ENCODE measurements around the gene KCNMB1.
A peak's percentile ranks its signal among the peaks of the same experiment; 100 is the strongest.

The KCNMB1 gene, protein sequence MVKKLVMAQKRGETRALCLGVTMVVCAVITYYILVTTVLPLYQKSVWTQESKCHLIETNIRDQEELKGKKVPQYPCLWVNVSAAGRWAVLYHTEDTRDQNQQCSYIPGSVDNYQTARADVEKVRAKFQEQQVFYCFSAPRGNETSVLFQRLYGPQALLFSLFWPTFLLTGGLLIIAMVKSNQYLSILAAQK

DNA sequence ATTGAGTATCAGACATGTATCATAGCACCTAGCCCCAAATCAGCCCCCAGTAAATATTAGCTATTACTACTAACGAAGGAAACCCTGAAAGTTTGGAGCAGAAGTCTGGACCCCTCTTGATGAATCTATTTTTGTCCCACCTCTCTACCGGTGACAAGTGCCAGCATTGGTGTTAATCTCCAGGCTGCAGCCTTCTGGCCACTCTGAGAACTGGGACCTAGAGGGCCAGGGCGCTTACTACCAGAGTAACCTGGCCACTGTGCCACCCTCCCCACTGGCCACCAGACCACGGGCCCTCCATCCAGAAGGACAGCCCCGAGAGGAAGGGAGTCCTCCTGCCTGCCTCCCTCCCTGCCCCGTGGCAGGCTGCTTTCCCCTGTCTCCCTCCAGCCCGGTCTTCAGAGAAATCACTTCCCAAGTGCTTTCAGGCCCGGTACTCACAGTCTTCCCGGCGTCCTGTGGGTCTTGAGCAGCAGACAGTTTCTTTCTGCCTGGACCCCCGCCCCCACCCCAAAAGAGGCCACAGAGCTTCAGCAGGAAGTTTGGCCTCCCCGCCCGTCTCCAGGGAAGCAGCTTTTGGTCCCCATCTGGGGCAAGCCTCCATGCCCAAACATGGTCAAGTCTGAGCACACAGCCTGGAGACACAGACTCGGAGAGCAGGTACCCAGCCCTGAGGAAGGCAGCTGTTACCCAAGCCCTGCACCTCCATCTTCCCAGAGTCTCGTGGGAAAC lies at the start of gene KCNMB1:
Gene KCNMB1, minus strand, starts transcription at position 550 of the 732 bp plus-strand sequence. CDS start 3,920 bp downstream, outside the sequence.
- DNase-seq (ENCODE audit: low read depth in 2 of 2), result no peak

DNA sequence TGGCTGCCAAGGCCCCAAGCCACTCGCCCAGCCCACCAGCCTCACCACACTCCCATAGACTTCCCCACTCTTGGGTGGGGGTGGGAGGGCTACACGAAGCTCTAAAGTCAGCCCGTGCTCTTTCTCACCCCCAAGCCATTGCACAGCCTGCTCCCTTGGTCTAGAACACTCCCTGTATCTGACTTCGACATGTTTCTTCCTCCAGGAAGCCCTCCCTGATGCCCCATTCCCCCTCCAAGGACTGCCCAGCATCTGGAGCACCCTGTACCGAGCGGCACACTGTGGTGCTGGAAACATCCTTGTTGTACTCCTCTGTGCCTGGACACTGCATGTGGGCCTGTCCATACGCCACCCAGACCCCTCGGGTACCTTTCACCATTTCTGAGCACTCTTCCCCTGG lies 49.4 kb upstream of the KCNMB1 start:
- no peak for DNase-seq (ENCODE audit: low read depth in 2 of 2)

DNA sequence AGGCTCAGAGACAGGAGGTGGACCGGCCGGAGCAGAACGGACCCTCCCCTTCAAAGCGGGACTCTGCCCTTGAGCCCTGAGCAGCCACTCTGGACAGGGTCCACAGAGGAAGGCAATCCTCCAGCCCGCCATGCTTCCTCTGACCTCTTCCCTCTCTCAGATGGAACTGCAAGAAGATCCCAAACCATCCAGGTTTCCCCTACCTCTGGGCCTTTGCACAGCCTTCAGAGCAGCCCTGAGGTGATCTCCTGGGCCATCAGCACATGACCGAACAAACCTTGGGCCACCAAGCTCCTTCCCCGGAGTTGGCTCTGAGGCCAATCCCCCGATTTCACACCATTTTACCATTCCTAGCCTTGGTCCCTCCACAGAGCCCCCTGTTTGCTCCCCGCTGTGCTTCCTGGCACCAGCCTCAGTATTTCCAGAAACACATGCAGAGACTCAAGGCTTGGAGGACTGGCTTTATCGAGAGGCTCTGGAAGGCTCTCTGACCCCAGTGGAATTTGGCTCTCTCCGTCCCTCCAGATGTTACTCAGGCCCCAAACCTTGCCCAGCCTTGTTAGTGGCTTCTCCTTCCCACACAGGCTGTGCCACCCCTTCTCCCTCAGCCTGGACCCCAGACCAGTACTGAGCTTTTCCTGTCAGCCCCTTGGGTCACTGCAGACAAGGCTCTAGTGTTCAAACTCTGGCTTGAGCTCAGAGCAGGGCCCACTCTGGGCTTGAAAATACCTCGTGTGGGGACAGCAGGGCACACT lies 48.6 kb upstream of the KCNMB1 start:
- DNase-seq (ENCODE audit: low read depth in 2 of 2), result no peak

DNA sequence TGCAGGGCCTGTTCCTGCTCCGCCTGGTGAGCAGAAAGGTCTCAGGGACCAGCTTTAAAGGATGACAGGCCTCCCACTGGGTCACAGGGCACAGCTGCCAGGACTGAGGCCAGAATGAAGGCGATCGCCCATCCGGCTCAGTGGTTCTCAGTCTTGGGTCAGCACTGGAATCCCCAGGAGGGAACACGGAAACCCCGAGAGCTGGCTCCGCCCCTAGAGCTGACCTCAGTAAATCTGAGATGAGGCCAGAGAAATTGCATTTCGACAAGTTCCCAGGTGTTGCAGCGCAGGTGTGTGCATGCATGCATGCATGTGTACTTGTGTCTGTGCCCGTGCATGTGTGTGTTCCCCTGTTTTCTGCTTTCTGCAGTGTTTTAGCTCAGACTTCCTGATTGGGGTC lies 47.2 kb upstream of the KCNMB1 start:
- DNase-seq (ENCODE audit: low read depth in 2 of 2), result no peak

DNA sequence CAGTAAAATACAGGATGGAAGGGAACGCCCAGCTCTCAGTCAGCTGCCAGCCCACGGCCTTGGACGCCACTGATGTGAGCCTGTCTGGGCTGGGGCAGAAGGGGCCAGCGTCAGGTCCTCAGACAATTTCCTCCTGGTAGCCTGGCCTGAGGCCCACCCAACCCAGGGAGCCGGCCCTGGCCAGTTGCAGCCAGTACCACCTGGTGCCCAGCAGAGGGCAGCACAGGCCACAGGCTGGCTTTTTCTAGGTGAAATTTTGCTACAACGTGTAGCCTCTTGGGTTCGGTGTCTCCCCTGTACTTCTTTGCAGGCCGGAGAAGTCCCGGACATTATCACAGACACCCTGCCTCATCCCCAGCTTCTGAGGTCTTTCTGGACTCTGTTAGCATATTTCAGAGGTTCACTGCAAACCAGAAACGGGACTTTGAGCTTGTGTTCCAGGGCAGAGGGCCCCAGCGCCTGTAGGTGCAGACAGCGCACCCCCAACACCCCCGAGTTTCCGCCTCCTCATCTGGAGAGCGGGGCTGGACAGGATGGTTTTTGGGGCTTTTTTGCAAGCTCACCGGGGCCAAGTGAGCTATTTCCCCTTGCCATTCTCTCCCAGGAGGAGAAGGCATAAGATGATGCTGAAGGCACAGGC lies 45.9 kb upstream of the KCNMB1 start:
- DNase-seq (ENCODE audit: low read depth in 2 of 2), result peak; percentile 13 to 16

DNA sequence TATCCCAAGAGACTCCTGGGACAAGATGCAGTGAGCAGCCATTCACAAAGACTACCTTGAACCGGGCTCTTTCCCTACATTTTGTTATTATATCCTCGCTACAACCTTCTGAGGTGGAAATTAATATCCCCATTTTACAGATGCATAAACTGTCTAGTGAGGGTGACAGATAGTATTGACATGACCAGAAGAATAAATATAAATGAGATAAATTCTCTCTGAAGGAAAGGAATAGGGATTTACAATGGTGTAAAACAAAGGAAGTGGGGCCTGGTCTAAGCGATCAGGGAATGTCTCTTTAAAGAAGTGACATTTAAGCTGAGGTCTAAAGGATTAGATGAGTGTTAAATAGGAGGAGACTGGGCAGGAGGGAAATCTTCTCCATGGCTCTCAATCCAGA lies 43.5 kb upstream of the KCNMB1 start:
- DNase-seq (ENCODE audit: low read depth in 2 of 2), result no peak

DNA sequence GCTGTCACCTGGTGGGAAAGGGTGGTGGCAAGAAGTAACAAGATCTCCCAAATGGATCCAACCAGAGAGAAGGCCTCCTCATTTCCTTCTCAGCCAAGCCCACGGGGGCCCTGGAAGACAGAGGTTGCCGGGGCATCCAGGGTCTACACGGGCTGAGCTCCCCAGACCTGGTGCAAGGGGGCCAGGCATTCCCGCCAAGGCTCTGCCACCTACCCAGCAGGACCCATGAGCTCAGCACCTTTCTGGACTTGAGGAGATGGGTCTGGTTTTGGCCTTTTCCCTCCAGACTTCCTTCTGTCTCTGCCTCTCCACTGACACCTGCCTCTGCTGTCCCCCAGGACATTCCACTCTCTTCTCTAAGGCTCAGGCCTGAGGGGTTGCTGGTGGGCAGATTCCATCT lies 42.4 kb upstream of the KCNMB1 start:
- DNase-seq (ENCODE audit: low read depth in 2 of 2), result no peak

DNA sequence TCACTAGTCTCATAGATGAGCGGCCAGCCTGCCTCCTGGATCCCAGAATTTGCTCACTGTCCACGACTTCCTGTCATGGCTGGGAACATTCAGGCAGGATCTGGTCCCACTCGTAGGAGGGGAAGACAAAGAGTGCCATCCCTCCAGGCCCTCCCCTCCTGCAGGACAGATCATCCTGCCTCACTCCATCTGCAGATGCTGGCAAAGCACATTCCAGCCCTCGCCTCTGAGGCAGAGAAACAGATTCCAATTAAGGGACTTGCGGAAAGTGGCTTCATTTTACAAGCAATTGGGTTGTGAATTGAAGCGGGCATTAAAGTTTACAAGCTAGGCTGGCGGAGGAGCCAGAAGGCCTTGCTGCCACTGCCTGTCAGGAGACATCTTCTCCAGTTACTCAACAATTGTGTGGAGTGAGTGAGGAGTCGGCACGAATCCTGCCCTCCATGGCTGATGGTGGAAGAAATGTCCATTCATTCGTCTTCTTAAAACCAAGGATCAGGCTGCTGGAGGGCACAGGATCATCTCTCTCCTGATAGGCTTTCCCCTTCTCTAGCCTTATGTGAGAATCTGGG lies 41.8 kb upstream of the KCNMB1 start:
- DNase-seq (ENCODE audit: low read depth in 2 of 2), result no peak

DNA sequence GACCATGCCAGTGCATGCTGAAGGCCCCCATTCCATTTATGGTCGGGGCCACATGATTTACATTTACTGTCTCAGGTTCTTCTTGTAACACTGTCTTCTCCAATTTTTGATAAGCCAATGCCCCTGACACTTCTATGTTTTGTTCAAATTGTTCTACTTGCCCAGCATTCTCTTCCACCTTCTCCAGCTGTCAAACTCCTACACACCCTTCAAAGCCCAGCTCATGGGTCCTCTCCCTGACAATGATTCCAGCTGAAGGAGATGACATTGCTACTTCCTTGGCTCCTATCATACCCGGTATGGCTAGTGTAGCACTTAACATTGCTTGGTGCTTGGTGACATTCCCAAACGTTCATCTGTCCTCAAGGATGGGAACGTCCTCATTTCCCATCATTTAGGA lies 41.1 kb upstream of the KCNMB1 start:
- DNase-seq (ENCODE audit: low read depth in 2 of 2), result no peak

DNA sequence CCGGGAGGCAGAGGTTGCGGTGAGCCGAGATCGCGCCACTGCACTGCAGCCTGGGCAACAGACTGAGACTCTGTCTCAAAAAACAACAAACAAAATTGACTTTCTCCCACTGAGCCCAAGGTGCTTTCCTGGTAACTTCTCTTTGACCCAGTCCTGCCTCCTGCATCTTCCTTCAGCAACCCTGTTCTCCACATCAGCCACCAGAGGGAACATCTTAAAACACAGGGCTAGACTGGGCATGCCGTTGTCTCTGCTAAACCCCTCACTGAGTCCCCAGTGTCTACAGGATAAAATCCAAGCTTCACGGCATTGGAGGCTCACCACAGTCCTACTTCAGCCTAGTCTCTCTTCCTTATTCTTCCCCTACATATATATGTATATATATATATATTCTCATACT lies 39.8 kb upstream of the KCNMB1 start:
- DNase-seq (ENCODE audit: low read depth in 2 of 2), result no peak

DNA sequence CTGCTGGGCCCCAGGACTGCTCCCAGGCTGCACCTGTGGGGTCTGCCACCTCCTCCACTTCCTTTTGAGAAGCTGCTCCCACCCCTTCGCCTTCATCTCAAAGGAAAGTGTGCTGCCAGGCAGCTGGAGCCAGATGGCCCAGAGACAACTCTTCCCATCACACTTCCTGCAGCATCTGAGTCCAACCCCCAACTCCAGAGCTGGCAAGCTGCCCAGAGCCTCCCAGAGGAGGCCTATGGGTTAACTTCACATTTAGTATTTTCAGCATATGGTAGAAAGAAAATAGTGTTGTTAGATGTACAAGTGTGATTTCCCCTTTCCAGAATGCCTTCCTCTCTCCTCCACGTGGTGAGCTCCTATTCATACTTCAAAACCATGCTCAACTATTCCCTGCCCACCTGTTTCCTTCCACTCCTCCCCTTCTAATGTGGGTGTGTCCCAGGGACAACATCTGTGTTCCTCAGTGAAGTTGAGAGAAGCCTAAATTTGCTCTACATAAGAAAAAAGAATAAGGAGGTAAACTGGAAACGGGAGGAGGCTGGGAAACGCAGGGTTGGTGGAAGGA lies 38.6 kb upstream of the KCNMB1 start:
- DNase-seq (ENCODE audit: low read depth in 2 of 2), result peak; percentile 25 to 41

DNA sequence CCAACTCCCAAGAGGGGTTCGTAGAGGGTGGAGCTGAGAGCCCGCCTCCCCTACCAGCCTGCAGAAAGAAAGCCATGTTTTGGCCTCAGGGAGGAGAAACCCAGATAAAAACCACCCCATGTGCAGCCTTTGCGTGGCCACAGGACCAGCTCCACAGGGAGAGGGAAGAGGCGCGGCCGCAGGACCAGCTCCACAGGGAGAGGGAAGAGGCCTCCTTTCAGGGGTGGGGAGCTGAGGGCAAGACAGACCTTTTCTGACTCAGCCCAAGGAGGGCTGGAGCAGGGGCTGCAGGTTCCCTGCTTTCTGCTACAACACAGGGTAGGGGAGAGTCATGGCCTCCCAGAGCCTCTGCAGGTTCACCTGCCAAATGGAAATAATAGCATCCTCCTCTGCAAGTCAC lies 37.6 kb upstream of the KCNMB1 start:
- DNase-seq (ENCODE audit: low read depth in 2 of 2), result no peak

DNA sequence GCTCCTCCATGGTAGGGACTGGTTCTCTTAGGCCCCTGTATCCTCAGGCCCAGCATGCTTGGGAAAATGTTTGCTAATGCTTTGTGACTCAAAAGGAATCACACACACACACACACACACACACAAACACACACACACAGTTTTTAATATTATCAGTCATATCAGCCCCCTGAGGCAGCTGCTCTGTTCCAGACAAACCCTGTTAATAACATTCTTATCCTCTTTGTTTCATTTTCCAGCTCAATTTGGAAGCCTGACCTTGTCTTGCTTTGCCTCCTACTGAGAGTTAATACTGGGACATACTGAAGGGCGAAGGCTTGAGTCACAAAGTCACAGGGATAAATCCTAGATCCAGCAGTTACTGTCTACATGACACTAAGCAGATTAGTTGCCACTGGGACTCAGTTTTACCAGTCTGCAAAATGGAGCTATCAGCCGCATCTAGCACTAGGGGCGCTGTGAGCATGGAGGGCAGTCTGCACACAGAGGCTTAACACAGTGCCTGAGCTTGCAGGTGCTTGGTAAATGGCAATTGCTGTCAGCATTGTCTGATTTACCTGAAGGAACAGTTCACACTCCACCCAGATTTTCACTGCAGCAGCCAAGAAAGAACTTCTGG lies 37.1 kb upstream of the KCNMB1 start:
- no peak for DNase-seq (ENCODE audit: low read depth in 2 of 2)

DNA sequence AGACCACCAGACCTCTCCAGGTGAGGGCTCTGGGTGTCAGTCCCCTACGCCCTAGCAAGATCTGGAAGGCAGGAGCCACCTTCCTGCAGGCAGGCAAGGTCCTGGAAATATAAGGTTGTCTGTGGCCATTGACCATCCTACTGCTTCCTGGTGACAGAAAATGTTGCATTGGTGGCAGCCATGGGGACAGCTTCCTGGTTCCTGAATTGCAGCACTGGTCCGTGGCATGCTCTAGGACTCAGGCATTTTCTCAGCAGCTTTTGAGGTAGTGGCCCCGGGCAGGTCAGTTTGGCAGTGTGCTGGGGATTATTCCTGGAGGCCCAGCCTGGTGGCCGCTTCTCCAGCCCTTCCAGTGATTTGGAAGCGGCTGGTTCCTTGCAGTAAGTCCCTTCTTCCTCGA lies 36.6 kb upstream of the KCNMB1 start:
- no peak for DNase-seq (ENCODE audit: low read depth in 2 of 2)

DNA sequence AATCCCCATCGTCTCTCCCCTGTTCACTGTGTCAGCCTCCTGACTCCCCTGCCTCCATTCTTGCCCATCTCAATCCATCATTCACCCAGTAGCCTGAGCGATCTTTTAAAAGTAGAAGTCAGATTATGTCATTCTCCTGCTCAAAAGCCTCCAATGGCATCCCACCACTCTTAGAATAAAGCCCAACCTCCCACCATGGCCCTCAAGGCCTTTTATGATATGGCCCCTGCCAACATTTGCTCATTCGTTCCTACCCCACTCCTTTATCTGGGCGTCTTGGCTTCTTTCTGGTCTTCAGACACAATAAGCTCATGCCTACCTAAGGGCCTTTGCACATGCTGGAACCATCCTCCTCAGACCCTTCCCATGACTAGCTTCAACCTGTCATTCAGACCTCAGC lies 35.5 kb upstream of the KCNMB1 start:
- no peak for DNase-seq (ENCODE audit: low read depth in 2 of 2)

DNA sequence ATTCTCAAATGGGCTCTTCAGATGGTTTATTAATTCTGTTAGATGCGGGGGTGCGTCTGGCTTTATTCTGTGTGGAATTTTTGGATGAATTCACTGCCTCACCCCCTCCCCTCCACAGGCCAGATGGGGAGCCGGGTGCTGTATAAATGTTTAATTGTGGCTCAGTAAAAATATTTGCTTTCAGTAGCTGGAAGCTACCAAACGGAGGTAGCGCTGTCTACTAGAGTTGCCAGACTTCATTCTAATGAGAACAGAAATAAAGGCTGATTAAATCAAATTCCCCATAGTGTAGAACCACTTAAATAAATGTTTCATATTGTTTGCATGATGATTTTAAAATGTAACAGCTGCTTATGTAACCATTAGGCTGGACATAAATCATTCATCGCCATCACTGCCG lies 34.5 kb upstream of the KCNMB1 start:
- DNase-seq (ENCODE audit: low read depth in 2 of 2), result no peak

DNA sequence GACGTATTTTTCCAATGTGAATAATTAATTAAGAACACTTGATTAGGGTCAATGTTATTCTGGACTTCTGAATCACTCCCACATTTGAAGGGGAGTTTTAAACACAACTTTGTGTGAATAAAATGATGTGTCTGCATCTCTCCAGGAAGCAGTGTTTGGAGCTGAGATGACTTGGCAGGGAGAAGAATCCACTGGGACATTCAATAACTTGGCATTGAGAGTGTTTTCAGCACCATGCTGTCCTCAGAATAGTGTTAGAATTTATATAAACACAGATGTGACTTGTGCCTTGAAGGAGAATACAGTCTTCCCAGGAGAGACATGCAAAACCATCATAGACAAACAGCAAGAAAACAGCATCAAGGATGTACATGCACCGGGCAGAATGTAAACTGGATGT lies 32.7 kb upstream of the KCNMB1 start:
- DNase-seq (ENCODE audit: low read depth in 2 of 2), result no peak

DNA sequence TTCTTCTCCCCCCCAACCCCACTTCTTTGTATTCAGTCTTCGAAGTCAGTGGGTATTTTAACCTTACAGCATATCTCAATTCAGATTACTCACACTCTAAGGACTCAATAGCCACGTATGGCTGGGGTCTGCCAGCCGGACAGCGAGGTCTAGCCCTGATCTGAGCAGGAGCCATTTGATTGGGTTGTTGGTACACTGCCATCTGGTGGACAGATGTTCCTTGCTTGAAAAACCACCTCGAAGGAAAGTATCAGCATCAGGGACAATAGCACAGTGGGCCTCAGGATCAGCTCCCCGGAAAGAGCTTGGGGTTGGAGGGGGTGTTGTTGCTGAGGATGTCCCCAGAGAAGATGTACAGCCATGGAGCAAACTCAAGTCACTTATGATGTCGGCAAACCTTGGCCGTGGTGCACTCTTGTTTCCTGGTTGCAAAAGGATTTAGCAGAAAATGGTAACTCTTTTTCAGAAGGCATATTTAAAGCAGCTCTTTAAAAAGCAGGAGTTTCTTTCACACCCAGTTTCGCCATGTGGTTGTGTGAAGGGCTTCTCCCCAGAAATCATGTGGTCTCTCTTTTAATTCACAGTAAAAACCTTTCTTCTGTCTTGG lies 31.7 kb upstream of the KCNMB1 start:
- peak; percentile 23 to 28 for DNase-seq (ENCODE audit: low read depth in 2 of 2)

DNA sequence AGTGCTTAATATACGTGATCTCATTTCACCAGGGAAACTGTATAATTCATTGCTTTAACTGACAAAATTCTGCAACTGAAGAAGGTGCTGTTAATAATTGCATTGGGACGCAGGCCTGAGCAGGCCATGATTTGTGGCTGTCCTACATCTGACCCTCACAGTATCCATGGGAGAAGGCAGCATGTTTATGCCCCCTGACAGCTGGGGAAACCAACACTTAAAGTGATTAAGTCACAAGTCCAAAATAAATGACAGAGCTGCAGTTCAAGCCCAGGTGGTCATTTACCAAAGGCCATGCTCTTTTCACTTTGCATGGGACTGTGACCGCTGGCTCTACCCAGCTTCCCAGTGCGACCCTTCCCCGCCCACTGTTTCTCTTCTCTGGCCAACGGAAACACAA lies 30.5 kb upstream of the KCNMB1 start:
- no peak for DNase-seq (ENCODE audit: low read depth in 2 of 2)

DNA sequence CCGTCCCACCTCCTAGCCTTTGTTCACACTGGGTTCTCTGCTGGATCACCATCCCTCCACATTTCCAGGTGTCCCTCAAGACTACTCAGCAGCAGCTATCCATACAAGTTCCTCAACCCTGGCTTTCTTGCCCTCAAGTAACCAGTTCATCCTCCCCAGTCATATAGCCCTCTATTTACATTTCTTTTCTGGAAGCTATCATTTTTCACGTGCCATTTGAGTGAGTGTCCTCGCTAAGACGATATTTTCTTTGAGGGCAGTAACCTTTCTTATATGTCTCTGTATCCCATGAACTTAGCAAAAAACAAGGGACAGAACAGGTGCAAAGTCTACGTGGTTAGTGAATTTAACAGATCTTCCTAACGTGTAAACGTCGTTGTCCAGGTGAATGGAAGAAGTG lies 29.6 kb upstream of the KCNMB1 start:
- no peak for DNase-seq (ENCODE audit: low read depth in 2 of 2)

DNA sequence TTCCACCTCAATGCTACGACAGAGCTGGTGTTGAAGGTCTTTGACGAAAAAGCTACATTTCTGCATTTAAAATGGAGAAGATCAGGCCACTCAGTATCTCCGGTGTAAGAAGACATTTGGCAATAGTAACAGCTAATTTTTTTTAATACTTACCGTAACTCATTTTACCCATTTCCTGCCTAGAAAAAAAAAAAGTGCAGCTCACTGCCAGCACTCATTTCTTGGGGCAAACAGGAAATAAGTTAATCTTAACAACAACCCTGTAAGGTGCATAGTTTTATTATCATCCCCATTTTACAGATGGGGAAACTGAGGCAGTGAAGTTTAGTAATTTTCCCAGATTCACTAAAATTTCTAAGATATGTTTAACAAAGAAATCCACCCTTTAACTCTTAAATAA lies 27.4 kb upstream of the KCNMB1 start:
- DNase-seq (ENCODE audit: low read depth in 2 of 2), result no peak

Data from fibroblast of skin of left quadriceps (primary cell).